GOT3 (cell line): Measurements from ENCODE around the gene CBFA2T2.
A peak's percentile ranks its signal among the peaks of the same experiment; 100 is the strongest.

Experiments used
- DNase-seq: peaks from one replicate; lab custom pipeline; 2025; ENCODE audit warnings: mixed read lengths; lab: John Stamatoyannopoulos, UW

CBFA2T2 gene

GRCh38 chr20:33667245-33667675 is 177.4 kb downstream of the CBFA2T2 start:
- no peak for DNase-seq

- peak; percentile 75 for DNase-seq
Observed at GRCh38 chr20:33667676-33668465, 178.0 kb downstream of the CBFA2T2 start.

DNA sequence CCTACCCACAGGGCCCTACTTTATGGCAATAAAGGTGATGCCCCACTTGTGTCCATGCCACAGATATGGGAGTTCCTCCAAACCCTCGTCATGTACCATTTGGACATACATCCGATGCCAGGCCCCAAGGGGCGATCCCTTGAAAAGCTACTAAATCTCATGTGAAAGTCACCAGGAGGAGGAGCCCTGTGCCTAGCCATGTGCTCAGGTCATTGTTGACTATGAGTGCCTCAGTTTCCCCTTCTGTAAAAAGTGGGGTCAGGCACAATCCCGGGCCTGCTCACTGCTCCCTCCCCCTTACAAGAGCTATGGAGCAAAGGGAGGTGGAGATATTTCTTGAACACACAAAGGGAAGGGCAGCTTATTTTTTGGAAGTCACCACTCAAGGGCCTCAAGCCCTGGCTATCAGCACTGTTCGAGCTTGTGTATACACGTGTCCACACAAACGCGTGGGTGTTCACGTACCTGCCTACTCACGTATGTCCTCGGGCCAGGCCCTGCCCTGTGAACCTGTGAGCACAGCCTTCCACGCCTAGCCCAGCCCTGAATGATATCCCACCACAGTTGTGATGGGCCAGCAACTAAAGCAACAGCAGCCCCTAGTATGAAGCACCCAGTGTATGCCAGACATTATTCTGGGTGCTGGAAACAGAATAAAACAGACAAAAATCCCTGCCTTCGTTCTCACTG is 178.7 kb downstream of the CBFA2T2 start:
- no peak for DNase-seq

DNA sequence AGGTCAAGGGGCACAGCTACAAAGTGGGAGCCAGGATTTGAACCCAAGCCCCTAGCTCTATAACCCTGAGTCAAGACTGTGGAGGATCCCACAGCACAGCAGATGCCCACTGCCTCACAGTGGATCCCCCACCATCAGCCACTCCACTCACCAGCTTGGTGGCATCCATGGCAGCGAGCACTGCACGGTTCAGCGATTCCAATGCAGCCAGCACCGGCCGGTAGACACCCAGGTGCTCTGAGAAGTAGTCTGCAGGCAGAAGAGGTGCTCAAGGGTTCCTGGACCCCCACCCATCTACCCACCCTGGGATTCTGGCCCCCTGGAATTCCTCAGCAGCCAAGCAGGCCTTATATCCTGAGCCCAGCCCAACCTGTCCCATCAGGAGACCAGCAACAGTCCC is 179.3 kb downstream of the CBFA2T2 start:
- no peak for DNase-seq

DNA sequence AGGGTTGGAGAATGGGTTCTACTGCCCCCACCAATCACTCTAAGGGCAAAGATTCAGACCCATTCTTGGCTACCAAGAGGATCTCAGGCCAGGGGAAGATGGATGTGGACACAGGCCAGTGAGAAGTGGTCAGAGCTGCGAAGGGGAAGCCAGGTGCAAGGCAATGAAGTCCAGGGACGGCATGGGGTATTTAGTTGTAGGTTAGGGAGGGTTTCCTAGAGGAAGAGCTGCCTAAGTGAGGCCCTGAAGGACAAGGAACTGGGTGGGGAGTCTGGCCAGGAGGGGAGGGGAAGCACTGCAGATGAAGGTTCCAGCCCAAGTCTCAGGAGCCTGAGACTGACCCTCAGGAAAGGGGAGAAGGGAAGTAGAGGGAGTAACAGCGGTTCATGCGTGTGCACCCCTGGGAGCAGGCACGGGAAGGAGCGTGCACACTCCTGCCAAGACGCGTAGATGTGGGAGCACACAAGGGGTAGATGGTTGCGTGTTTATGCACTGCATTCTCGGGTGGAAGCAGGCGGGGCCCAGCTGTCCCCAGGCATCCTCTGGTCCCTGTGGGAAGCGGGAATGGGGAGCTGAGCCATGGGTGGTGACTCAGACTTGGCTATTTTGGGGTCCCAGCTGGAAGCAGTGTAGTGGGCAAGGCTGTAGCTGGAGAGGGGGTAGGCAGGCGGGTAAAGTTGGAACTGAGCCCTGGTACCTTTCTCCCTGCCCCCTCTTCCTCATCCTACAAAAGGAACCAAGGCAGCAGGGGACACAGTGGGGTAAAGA is 180.2 kb downstream of the CBFA2T2 start:
- no peak for DNase-seq

- DNase-seq, result no peak
Observed at GRCh38 chr20:33670715-33671499, 181.0 kb downstream of the CBFA2T2 start.

- no peak for DNase-seq
Observed at GRCh38 chr20:33671573-33672288, 181.8 kb downstream of the CBFA2T2 start.

GRCh38 chr20:33672426-33673113 is 182.7 kb downstream of the CBFA2T2 start:
- no peak for DNase-seq

DNA sequence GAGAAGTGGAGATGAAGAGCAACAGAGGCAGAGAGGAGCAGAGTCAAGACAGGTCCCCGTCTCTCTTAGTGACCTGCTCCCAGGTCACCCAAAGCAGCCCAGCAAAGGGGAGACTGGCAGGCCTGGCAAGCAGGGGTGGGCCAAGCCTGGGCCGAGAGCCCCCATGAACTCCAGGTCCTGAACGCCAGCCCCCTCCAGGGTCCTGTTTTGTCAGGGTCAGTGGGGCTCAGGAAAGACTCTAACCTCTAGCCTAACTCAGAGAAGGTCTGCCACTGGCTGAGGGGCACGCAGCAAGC is 183.2 kb downstream of the CBFA2T2 start:
- DNase-seq, result no peak

DNA sequence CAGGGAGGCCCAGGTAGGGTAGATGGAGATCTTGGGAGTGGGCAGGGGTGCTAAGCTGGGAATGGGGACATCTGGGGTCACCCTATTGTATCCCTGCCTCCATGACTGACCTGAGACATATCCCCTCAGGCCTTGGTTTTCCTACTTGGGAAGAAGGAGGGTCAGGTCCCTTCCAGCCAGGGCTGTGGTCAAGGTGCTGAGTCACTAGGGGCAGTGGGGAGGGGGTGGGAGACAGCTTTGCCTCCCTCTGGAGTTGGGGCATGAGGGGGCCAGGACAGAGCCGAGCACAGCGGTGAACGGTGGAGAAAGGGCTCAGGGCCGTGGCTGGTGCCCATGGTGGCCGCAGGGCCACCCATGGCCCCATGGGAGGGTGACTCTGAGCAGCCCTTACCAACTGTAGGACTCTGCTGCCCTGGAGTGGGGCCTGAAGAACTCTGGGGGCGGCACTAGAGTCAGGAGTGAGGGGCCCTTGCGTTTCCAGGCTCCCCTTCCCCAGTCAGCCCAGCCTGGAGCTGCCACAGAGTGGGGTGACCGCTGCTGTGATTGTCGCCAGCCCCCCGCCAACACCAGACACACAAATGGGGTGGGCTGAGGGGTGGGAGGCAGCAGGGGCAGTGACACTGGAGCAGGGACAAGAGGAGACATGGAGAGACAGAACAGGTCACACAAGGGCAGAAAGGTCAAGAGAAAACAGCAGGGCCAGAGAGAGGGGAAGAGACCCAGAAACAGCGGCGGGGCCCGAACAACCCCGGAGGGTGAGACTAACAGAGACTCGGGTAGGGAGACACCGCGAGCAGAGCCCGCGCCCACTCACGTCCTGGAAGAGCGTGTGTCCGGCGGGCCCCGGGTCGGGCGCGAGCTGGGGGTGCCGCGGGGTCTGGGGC is 183.8 kb downstream of the CBFA2T2 start:
- no peak for DNase-seq

DNA sequence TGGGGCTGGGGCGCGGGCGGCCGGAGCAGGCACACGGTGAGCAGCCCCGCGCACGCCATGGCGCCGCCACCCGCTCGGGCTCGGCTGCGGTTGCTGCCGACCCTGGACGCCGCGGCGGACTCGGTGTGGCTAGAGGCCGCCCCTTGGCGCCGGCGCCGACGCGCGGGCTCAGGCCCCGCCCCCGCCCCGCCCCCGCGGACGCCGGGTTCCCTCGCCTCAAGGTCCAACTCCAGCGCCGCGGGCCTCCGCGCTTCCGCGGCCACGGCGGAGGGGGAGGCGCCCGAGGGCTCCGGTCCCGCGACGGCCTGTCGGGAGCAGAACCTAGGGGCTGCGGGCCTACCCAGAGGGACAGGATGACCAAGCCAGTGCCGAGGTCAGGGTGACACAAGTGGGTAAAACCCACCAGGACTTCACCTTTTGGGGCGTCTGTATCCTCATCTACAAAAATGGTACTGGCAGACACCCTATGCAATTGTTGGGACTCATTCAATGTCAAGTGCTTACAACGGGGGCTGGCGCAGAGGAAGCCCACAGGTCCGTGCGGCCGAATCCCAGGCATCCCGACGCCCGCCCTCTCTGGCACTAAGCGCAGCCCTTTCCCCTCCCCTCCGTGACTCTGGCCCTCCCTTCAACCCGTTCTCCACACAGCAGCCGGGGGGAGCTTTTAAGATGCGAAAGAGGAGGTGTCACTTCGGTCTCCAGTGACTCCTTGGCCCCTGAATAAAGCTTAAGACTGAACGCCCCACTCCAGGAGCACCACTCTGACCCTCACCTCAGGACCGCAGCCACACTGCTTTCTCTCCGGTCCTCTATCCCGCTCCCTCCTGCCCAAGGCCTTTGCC is 184.6 kb downstream of the CBFA2T2 start, which contains the start of gene NECAB3:
Gene NECAB3, minus strand, starts transcription at position 135 of the 842 bp plus-strand sequence. Its CDS starts 76 bp downstream, at position 59.
- no peak for DNase-seq

- no peak for DNase-seq
Observed at GRCh38 chr20:33675136-33675959, 185.5 kb downstream of the CBFA2T2 start.

- DNase-seq, result no peak
Observed at GRCh38 chr20:33676121-33676520, 186.2 kb downstream of the CBFA2T2 start.

GRCh38 chr20:33676652-33677645 is 187.1 kb downstream of the CBFA2T2 start:
- no peak for DNase-seq

DNA sequence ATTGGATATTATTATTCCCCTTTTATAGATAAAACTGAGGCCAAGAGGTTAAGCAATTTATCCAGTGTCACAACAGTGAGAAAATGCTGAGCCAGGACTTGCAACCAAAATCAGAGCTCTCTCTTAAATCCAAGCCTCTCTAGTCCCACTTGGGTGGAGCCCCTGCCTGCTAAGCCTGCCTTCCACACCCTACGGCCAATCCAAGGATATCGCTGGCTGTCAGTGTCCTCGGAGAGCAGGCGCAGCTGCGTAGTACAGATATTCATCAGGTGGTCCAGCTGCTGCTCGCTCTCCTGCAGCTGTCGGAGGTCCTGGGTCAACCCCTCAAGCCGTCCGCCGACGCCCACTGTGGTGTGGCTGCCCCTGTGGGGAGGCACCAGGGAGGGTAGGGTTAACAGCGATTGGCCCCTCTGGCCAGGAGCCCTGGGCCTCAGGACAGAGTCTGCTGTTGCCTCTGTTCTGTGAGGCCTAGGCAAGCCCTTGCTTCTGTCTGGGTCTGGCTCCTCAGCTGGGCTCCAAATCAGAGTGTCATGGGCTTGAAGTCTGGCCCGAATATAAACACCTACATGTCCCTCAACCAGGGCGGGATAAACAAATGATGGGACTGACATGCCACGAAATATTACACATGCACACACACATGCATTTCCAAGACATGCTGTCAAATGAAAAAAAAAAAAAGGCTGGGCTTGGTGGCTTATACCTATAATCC is 188.3 kb downstream of the CBFA2T2 start:
- no peak for DNase-seq
